Stimulated activated CD8-positive, alpha-beta memory T cell treated with anti-CD3 and anti-CD28 coated beads, Interleukin-7, amount 100 ng/mL, for 1 hour (primary cell): ENCODE results near the gene ANGPT4.

Source experiments
- DNase-seq, 2 donors: peaks; one replicate each; pipeline ENCODE4 v3.0.0-alpha.2; 2020; ENCODE audit warnings: low read depth in 2 of 2

Gene ANGPT4

GRCh38 chr20:939606-940005 lies 23.5 kb upstream of the ANGPT4 start:
- no peak for DNase-seq

DNA sequence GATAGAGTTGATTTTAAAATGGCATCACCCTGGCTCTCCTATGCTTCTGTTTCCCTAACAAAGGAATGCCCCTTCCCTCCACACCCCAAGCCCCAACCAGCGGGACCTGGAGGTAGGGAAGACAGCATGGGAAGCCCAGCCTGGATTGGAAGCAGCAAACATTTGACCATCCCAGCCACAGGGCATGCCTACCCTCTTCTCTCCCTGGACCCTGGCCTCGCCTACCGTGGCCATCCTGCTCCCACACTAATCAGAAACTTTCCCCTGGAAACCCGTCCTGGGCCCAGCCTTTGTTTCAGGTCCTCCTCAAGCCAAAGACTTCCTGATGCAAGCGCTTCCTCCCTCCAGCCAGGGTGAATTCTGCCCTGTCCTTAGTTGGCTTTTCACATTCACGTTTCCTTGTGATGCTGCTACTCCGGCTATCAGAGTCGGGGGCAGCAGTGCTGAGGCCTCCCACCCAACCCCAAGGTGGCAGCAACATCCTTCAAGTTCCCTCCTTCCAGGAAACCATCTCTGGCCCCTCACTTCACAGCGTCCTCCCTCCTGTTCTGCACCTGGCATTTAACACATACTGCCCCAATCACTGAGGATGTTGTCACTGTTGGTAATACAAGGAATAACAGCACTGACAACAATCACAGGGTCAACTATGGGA lies 18.2 kb upstream of the ANGPT4 start:
- DNase-seq = no peak

DNA sequence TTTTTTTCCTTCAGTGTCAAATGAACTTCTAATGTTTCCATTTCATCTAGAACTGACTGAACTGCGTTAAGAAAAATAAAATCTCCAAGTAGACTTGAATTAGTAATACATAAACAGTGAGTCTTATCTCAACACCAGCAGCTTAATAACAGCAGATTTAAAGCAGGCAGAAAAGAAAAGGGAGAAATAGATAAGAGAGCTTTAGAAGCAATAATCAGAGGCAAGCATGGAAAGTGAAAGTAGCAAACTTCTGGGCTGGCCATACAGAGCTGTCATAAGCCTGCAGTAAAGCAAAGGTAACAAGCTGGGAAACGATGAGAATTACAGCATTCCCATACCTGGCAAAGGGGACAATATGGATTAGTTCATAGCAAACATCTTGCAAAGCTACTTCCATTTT lies 16.9 kb upstream of the ANGPT4 start:
- DNase-seq = no peak

GRCh38 chr20:931401-931800 lies 15.3 kb upstream of the ANGPT4 start:
- DNase-seq = no peak

DNA sequence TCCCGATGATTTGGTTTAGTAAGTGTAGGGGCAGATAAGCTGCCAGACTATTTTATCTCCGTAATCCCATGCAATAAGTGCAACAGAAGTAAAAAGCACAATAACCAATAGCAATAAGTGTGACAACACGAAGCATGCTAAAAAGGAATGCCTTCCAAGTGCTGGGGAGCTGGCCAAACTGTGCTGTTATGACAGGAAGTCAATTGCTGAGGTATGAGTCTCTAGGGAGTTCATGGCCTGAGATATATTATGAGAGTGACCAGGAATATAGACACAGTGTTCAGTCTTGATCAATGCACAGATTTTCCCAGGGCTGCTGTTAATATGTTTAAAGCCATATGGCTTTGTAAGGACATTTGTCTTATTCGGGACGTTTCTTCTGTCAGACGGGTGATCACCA lies 10.5 kb upstream of the ANGPT4 start:
- DNase-seq = no peak

DNA sequence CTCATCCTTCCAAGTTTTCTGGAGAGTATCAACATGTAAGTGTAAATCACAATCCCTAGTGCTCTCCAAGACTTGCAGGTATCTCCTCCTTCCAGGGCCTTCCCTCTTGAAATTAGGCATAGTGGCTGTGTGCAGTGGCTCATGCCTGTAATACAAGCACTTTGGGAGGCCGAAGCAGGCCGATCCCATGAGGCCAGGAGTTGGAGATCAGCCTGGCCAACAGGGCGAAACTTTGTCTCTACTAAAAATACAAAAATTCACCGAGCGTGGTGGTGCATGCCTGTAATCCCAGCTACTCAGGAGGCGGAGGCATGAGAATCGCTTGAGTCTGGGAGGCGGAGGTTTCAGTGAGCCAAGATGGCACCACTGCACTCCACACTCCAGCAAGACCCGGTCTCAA lies 9.4 kb upstream of the ANGPT4 start:
- no peak for DNase-seq

GRCh38 chr20:924639-925038 lies 8.5 kb upstream of the ANGPT4 start:
- DNase-seq = no peak

GRCh38 chr20:922781-923180 lies 6.6 kb upstream of the ANGPT4 start:
- DNase-seq = no peak

DNA sequence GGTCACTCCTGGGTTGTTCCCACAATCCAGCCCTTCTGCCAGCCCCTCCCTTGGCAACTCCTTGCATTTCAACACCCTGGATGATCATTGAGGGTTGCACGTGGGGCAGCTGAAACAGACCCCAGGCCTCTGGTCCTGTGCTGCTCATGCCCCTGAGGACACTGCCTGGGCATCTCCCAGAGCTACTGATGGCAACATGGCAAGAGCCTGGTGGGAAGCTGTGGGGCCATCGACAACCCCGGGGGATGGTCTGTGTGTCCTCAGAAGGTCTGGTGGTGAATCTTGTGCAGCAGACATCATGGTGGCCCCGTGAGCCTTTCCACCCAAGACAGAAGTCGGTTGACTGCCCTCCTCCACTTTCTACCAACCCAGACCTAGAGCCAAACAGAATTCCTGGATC lies 4.9 kb upstream of the ANGPT4 start:
- DNase-seq = no peak

GRCh38 chr20:920311-920710 lies 4.2 kb upstream of the ANGPT4 start:
- no peak for DNase-seq

DNA sequence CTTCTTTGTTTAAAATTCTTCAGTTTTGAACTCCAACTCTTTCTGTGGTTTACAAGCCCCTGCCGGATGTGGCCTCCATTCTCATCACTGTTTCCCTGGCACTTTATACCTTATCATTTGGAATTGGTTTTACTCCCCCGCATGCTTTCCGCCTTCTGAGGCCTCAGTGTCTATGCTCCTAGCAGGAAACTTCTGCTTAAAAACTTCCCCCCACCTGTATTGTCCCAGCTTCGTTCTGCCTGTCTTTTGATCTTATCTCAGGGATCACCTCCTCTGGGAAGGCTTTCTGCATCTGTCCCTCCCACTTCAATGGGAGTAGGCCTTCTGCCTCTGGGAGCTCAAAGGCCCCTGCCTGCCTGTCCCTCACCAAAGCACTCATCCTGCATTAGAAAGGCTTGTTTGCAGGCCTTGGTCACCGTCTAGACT lies 3.4 kb upstream of the ANGPT4 start:
- no peak for DNase-seq

DNA sequence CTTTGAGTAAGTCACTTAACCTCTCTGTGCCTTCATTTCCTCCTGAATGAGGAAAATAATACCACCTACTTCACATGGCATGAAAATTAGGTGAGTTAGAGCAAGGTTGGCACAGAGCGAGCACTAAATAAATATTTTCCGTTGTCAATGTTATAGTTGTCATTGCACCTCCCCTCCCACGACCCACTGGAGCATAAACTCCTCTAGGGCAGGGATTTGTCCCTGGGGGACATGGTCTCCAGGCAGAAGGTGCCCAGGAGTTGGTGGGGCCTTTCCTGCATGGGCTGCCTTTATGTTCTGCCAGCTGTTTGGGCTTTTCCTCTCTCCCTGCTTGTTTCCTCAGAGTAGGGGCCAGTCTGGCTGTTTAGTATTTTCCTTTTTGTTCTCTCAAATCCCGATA lies 1.3 kb upstream of the ANGPT4 start:
- no peak for DNase-seq

DNA sequence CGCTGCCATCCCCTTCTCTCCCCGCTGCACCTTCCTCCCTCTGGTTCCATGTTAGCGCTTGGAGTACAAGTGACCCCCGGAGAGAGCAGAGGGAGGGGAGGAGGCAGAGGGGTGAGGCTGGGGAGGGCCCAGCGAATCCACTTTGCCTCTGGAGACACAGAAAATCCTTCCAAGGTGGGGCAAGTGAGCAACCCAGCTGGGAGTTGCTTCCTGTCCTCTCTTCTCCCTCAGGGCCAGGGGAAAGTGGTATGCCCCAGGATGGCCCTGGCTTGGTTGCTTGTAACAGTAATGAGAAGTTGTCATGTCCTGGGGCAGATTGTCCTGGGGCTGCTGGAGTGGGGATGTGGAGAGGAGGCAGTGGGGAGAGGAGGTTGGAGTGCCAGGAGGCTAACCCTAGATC lies 691 bp upstream of the ANGPT4 start:
- DNase-seq = no peak

DNA sequence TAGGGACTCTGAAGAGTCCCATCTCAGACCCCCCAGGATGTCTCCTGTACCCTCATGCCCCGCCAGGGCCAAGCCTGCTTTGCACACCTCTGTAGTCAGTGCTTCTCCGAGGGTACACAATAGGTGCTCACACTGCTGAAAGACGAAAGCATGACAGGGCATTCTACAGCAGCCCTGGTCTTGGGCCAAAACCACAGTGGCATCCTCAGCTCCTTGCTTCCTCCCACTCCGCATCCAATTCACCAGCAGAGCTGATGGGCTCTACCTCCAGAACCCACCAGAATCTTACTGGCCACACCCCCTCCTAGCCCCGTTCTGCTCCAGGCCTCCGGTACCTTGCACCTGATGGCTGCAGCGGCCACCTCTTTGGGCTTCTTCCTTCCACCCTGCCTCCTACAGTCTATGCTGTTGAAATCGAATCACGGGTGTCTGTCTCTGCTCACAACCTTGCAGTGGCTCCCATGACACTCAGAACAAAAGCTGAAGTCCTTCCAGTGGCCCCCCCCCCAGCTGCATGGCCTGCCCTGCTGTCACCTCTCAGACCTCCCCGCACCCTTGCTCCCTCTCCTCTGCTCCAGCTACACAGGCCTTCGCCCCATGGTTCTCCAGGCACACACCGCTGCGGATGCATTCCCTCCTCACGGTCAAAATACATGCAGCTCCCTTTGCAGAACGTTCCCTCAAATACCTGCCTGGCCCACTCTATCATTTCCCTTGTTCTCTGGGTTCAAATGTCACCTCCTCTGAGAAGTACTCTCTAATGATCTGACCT lies 1.2 kb downstream of the ANGPT4 start:
- no peak for DNase-seq

- DNase-seq = no peak
Observed at GRCh38 chr20:913306-913849, 2.8 kb downstream of the ANGPT4 start.

DNA sequence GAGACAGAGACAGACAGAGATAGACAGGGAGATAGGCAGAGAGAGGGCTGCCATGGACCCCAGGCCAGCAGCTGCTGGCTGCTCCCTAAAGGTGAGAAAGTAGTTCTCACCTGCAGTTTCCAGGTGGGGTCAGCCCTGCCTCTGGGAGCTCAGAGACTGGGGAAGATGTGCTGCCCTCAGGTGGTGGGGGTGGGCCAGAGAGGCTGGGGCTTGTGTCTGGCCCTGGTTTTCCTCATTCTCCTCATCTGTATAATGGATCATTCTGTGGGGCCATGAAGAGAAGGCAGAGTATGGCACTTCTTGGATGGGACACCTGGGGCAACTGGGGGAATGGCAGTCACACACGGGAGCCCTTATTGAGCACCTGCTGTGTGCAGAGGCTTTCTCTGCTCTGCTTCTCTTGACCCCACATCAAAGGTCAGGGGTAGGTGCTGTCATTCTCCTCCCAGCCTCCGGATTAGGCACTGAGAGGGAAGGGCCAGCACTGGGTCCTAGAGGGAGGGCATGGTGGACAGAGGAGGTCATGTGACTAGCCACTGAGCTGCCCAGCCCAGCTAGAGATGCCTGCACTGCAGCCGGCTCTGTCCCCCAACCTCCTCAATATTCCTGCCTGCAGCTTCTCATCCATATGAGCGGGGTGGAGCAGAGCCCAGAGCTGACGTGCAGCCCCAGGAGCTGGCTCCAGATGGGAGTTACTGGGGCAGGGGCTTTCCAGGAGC lies 4.1 kb downstream of the ANGPT4 start:
- DNase-seq = no peak

- no peak for DNase-seq
Observed at GRCh38 chr20:910870-911770, 5.0 kb downstream of the ANGPT4 start.

- DNase-seq = no peak
Observed at GRCh38 chr20:910132-910869, 5.8 kb downstream of the ANGPT4 start.

DNA sequence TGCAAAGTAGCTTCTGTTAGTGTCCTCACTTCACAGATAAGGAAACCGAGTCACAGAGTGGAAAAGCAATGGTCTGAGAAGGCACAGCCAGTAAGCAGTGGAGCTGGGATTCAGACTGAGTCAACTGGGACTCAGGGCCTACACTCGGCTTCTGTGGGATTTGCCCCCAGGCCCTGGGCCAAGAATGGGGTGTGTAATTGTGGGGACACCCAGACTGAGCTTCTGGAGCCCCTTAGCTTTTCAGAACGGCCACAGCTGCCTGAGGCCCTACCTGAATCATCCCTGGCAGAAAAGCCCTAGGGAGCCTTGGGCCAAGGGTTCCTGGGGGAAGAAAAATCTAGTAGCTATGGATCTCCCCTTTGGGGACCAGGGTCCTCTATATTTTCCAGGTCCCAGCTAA lies 6.5 kb downstream of the ANGPT4 start:
- DNase-seq = no peak

GRCh38 chr20:906703-907270 lies 9.3 kb downstream of the ANGPT4 start:
- no peak for DNase-seq
